ENCODE results near the gene MAT2B. TPM values are rescaled to one million over a fixed set of nuclear protein-coding genes. Genes with fewer than 3 reads are reported as not detected.

The MAT2B gene
- total and polyA plus RNA-seq, 4 donors: 39.3 to 62.4 (median 43.8) TPM

- Histone ChIP-seq H3K27ac (ENCODE audit: low read depth in 1 of 2, low read length in 2 of 2) (no peak overlapping the region), H3K9me3 (ENCODE audit: control insufficient read depth, low read length) (no peaks in the 10 kb centered on the region), H3K4me1 (ENCODE audit: control insufficient read depth in 1 of 2, insufficient read depth in 2 of 2, low read length in 2 of 2) (peaks cover 0 to 2% of the 10 kb centered on the region in 2 donors), H3K36me3 (ENCODE audit: control insufficient read depth in 1 of 2, insufficient read depth in 2 of 2, low read length in 1 of 2) (no peaks in the 10 kb centered on the region), H3K4me3 (ENCODE audit: low read length in 2 of 2) (no peak overlapping the region), H3K27me3 (ENCODE audit: control insufficient read depth in 1 of 2, insufficient read depth in 2 of 2, low read length in 1 of 2) (no peaks in the 10 kb centered on the region)
- ATAC-seq (ENCODE audit: low FRiP score) (no peak), DNase-seq (no peak)
- intact Hi-C loops (cut with DNase I): loop anchor here in 1 of 2 donors (5.0 kb wide), 1 partner anchor 44 kb away; the partner anchor contains the start of gene MAT2B
Observed at GRCh38 chr5:163463063-163463435, 42.4 kb upstream of the MAT2B start.

DNA sequence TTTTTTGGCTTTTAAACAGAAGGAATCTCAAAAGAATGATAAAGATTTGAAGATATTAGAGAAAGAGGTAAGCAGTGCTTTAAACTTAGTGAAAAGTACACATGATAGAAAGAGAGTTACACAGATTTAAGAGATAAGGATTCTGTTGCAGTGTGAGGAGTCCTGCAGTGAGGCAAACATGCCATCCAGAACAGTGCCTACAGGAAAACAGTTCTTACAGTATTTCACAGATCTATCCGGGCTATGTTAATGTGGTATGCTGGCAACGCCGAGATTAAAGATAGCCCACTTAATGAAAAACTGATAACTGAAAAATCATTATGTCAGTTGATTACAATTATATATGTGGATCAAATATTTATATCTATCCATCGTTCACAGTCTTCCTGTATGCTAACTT is 37.7 kb upstream of the MAT2B start:
- H3K4me3 ChIP-seq (ENCODE audit: low read length in 2 of 2): no peak overlapping the region
- no peaks in the 10 kb centered on the region for H3K9me3 ChIP-seq (ENCODE audit: control insufficient read depth, low read length)
- DNase-seq (no peak), ATAC-seq (ENCODE audit: low FRiP score) (no peak)
- intact Hi-C loops (cut with DNase I): no loop called here
- no peak overlapping the region for H3K27ac ChIP-seq (ENCODE audit: low read depth in 1 of 2, low read length in 2 of 2)
- H3K27me3 ChIP-seq (ENCODE audit: control insufficient read depth in 1 of 2, insufficient read depth in 2 of 2, low read length in 1 of 2): no peaks in the 10 kb centered on the region
- no peaks in the 10 kb centered on the region for H3K4me1 ChIP-seq (ENCODE audit: control insufficient read depth in 1 of 2, insufficient read depth in 2 of 2, low read length in 2 of 2)
- no peaks in the 10 kb centered on the region for H3K36me3 ChIP-seq (ENCODE audit: control insufficient read depth in 1 of 2, insufficient read depth in 2 of 2, low read length in 1 of 2)
- 77 to 80% methylated on average over 4 of the region's 4 CpGs for WGBS, 2 donors

- no peak overlapping the region for H3K27ac ChIP-seq (ENCODE audit: low read depth in 1 of 2, low read length in 2 of 2)
- H3K4me3 ChIP-seq (ENCODE audit: low read length in 2 of 2): no peak overlapping the region
- H3K27me3 ChIP-seq (ENCODE audit: control insufficient read depth in 1 of 2, insufficient read depth in 2 of 2, low read length in 1 of 2): no peaks in the 10 kb centered on the region
- no peaks in the 10 kb centered on the region for H3K36me3 ChIP-seq (ENCODE audit: control insufficient read depth in 1 of 2, insufficient read depth in 2 of 2, low read length in 1 of 2)
- H3K9me3 ChIP-seq (ENCODE audit: control insufficient read depth, low read length): no peaks in the 10 kb centered on the region
- no peak for DNase-seq
- 92 to 95% methylated on average over 3 of the region's 3 CpGs for WGBS, 2 donors
- intact Hi-C loops (cut with DNase I): no loop called here
- no peaks in the 10 kb centered on the region for H3K4me1 ChIP-seq (ENCODE audit: control insufficient read depth in 1 of 2, insufficient read depth in 2 of 2, low read length in 2 of 2)
- no peak for ATAC-seq (ENCODE audit: low FRiP score)
Observed at GRCh38 chr5:163473635-163474243, 31.7 kb upstream of the MAT2B start.

GRCh38 chr5:163475411-163475810 is 30.0 kb upstream of the MAT2B start:
- 89 to 90% methylated on average over 2 of the region's 2 CpGs for WGBS, 2 donors
- Histone ChIP-seq H3K4me3 (ENCODE audit: low read length in 2 of 2) (no peak overlapping the region), H3K36me3 (ENCODE audit: control insufficient read depth in 1 of 2, insufficient read depth in 2 of 2, low read length in 1 of 2) (no peaks in the 10 kb centered on the region), H3K27ac (ENCODE audit: low read depth in 1 of 2, low read length in 2 of 2) (no peak overlapping the region), H3K27me3 (ENCODE audit: control insufficient read depth in 1 of 2, insufficient read depth in 2 of 2, low read length in 1 of 2) (no peaks in the 10 kb centered on the region), H3K9me3 (ENCODE audit: control insufficient read depth, low read length) (no peaks in the 10 kb centered on the region), H3K4me1 (ENCODE audit: control insufficient read depth in 1 of 2, insufficient read depth in 2 of 2, low read length in 2 of 2) (no peaks in the 10 kb centered on the region)
- intact Hi-C loops (cut with DNase I): no loop called here
- ATAC-seq (ENCODE audit: low FRiP score): no peak
- no peak for DNase-seq

DNA sequence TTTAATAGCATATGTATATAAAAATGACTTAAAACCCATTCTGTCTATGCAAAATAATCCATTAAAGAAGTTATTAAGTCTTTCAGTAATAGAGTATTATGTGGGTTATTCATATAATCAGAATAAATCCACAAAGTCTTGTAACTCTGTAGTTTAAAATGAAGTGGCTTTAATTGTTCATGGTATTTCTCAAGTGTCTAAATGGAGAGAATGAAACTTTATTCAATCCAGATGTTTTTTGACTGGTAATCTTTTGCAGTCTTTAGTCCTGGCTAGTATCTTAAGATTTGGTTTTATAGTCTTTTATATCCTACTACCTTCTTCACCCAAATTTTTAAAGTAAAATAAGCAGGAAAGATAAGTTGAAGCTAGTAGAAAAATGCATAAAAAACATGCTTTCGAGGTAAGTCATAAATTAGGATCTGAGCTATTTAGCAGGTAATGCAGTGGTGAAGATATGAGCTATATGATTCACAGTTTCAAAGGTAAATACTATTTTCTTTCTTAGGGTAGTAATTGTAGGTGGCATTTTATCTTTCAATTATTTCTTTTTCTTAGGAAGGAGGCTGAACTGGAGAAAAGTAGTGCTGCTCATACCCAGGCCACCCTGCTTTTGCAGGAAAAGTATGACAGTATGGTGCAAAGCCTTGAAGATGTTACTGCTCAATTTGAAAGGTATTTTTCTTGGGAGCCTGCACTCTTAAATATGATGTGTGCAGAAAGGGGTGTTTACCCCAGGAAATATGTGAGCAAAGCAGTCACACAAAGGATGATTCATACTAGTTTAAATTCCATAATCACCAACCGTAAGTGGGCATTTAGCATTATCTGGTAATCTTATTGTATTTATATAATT is 27.1 kb upstream of the MAT2B start:
- no peak for ATAC-seq (ENCODE audit: low FRiP score)
- Histone ChIP-seq H3K4me3 (ENCODE audit: low read length in 2 of 2) (no peak overlapping the region), H3K9me3 (ENCODE audit: control insufficient read depth, low read length) (no peaks in the 10 kb centered on the region), H3K36me3 (ENCODE audit: control insufficient read depth in 1 of 2, insufficient read depth in 2 of 2, low read length in 1 of 2) (no peaks in the 10 kb centered on the region), H3K4me1 (ENCODE audit: control insufficient read depth in 1 of 2, insufficient read depth in 2 of 2, low read length in 2 of 2) (no peaks in the 10 kb centered on the region), H3K27ac (ENCODE audit: low read depth in 1 of 2, low read length in 2 of 2) (no peak overlapping the region), H3K27me3 (ENCODE audit: control insufficient read depth in 1 of 2, insufficient read depth in 2 of 2, low read length in 1 of 2) (no peaks in the 10 kb centered on the region)
- 73 to 81% methylated on average over 2 of the region's 2 CpGs for WGBS, 2 donors
- DNase-seq: no peak
- intact Hi-C loops (cut with DNase I): no loop called here

DNA sequence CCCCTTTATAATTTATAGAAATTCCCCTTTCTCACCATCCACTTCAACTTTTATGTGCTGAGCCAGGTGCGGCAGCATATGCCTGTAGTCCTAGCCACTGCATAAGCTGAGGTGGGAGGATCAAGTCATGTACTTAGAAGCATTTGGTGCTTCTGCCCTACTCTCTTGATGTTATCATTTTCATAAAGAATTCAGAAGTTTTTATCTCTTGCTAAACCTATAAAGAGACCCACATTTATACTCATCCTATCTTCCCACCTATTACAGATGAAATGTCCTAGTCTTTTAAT is 26.5 kb upstream of the MAT2B start:
- DNase-seq (no peak), ATAC-seq (ENCODE audit: low FRiP score) (no peak)
- no peak overlapping the region for H3K4me3 ChIP-seq (ENCODE audit: low read length in 2 of 2)
- no peaks in the 10 kb centered on the region for H3K4me1 ChIP-seq (ENCODE audit: control insufficient read depth in 1 of 2, insufficient read depth in 2 of 2, low read length in 2 of 2)
- intact Hi-C loops (cut with DNase I): no loop called here
- no peak overlapping the region for H3K27ac ChIP-seq (ENCODE audit: low read depth in 1 of 2, low read length in 2 of 2)
- H3K36me3 ChIP-seq (ENCODE audit: control insufficient read depth in 1 of 2, insufficient read depth in 2 of 2, low read length in 1 of 2): no peaks in the 10 kb centered on the region
- no peaks in the 10 kb centered on the region for H3K9me3 ChIP-seq (ENCODE audit: control insufficient read depth, low read length)
- 97 to 100% methylated on average over 1 of the region's 1 CpG for WGBS, 2 donors
- H3K27me3 ChIP-seq (ENCODE audit: control insufficient read depth in 1 of 2, insufficient read depth in 2 of 2, low read length in 1 of 2): no peaks in the 10 kb centered on the region

DNA sequence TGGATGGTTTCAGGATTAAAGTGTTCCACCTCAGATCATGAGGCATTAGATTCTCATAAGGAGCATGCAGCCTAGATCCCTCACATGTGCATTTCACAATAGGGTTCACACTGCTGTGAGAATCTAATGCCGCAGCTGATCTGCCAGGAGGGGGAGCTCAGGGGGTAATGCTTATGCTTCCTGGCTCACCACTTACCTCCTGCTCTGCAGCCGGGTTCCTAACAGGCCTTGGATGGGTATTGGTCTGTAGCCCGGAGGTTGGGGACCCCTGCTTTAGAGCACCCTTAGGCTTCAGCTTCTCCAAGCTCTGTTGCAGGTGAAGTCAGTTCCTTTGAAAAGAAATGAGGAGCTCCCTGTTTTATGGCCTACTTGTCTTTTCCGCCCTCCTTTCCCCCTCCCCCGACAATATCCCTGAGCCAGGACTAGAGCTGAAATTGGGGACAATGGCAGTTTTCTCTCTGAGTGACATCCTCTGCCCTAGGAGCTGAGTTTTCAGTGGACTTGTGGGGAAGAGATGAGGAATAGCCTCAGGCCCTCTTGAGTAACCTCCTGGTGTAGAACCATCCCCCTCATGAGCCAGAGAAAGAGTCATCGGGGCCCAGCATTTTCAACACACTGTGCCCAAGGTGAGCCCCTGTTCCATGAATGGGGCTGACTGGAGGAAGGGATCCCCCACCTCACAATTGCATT is 16.2 kb upstream of the MAT2B start:
- no peak for ATAC-seq (ENCODE audit: low FRiP score)
- no peaks in the 10 kb centered on the region for H3K4me1 ChIP-seq (ENCODE audit: control insufficient read depth in 1 of 2, insufficient read depth in 2 of 2, low read length in 2 of 2)
- H3K36me3 ChIP-seq (ENCODE audit: control insufficient read depth in 1 of 2, insufficient read depth in 2 of 2, low read length in 1 of 2): no peaks in the 10 kb centered on the region
- intact Hi-C loops (cut with DNase I): no loop called here
- no peak for DNase-seq
- no peak overlapping the region for H3K27ac ChIP-seq (ENCODE audit: low read depth in 1 of 2, low read length in 2 of 2)
- WGBS, 2 donors: 80 to 91% methylated on average over 6 of the region's 6 CpGs
- H3K4me3 ChIP-seq (ENCODE audit: low read length in 2 of 2): no peak overlapping the region
- H3K9me3 ChIP-seq (ENCODE audit: control insufficient read depth, low read length): no peaks in the 10 kb centered on the region
- H3K27me3 ChIP-seq (ENCODE audit: control insufficient read depth in 1 of 2, insufficient read depth in 2 of 2, low read length in 1 of 2): no peaks in the 10 kb centered on the region

DNA sequence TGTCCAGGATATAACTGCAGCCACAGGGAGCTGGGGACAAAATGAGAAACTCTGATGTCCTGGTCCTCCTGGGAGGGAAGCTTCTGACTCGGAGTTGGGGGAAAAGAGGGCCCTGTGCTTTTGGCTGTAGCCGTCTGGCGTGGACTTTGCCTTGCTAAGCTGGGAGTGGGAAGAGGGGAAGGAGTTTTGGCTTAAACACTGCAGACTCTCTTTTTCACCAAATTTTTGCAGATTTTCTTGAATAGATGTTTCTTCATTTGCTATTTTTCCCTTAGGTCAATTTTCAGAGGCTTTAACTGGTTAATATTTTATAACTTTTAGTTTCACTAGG is 15.7 kb upstream of the MAT2B start:
- Histone ChIP-seq H3K36me3 (ENCODE audit: control insufficient read depth in 1 of 2, insufficient read depth in 2 of 2, low read length in 1 of 2) (no peaks in the 10 kb centered on the region), H3K27ac (ENCODE audit: low read depth in 1 of 2, low read length in 2 of 2) (no peak overlapping the region), H3K27me3 (ENCODE audit: control insufficient read depth in 1 of 2, insufficient read depth in 2 of 2, low read length in 1 of 2) (no peaks in the 10 kb centered on the region), H3K9me3 (ENCODE audit: control insufficient read depth, low read length) (no peaks in the 10 kb centered on the region), H3K4me3 (ENCODE audit: low read length in 2 of 2) (no peak overlapping the region), H3K4me1 (ENCODE audit: control insufficient read depth in 1 of 2, insufficient read depth in 2 of 2, low read length in 2 of 2) (no peaks in the 10 kb centered on the region)
- WGBS, 2 donors: 93 to 96% methylated on average over 3 of the region's 3 CpGs
- ATAC-seq (ENCODE audit: low FRiP score): no peak
- DNase-seq: no peak
- intact Hi-C loops (cut with DNase I): no loop called here

DNA sequence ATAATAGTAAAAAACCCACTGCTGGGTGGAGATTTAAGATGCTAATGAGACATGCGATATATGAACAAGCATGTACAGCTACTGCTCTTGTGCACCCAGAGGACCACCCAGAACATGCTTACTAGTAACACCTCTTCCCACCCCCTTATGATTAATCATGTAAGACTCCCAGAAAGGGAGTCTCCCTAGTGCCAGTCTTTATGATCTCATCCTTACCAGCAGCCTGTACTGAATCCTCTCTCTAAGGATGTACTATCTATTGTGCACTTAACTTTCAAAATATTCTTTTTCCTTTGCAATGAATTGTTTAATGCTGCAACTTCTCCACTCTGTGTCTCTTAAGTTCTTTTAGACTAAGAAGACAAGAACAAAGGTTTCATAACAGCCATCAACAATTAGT is 9.1 kb upstream of the MAT2B start:
- Histone ChIP-seq H3K4me1 (ENCODE audit: control insufficient read depth in 1 of 2, insufficient read depth in 2 of 2, low read length in 2 of 2) (no peaks in the 10 kb centered on the region), H3K27me3 (ENCODE audit: control insufficient read depth in 1 of 2, insufficient read depth in 2 of 2, low read length in 1 of 2) (peaks cover 0 to 2% of the 10 kb centered on the region in 2 donors), H3K4me3 (ENCODE audit: low read length in 2 of 2) (no peak overlapping the region), H3K36me3 (ENCODE audit: control insufficient read depth in 1 of 2, insufficient read depth in 2 of 2, low read length in 1 of 2) (no peaks in the 10 kb centered on the region), H3K9me3 (ENCODE audit: control insufficient read depth, low read length) (no peaks in the 10 kb centered on the region), H3K27ac (ENCODE audit: low read depth in 1 of 2, low read length in 2 of 2) (no peak overlapping the region)
- ATAC-seq (ENCODE audit: low FRiP score): no peak
- intact Hi-C loops (cut with DNase I): no loop called here
- DNase-seq: no peak
- WGBS, 2 donors: 96 to 100% methylated on average over 1 of the region's 1 CpG
